ACC112 (cell line): ENCODE results near the gene PPFIA1.

Source experiments
- H2AFZ ChIP-seq: fragments of 200-600 bp; sonication (generic); one replicate; pipeline ENCODE4 v1.6.0; 2017; ENCODE audit warnings: antibody characterized with exemption, low read length; ENCODE audit not compliant: unreplicated experiment
- H3K27ac ChIP-seq: fragments of 200-600 bp; sonication (generic); 2 replicates; pipeline ENCODE4 v1.5.1; 2014; ENCODE audit warnings: low read depth, mild to moderate bottlenecking, antibody characterized with exemption, low read length, moderate library complexity
- H3K27me3 ChIP-seq: fragments of 200-600 bp; sonication (generic); 2 replicates; pipeline ENCODE4 v1.6.1; 2014; ENCODE audit warnings: mild to moderate bottlenecking, antibody characterized with exemption, low read length, moderate library complexity, mixed read lengths; ENCODE audit not compliant: insufficient read depth
- H3K36me3 ChIP-seq: fragments of 200-600 bp; sonication (generic); 2 replicates; pipeline ENCODE4 v1.6.1; 2016; ENCODE audit warnings: mild to moderate bottlenecking, antibody characterized with exemption, low read length, moderate library complexity, mixed read lengths; ENCODE audit not compliant: insufficient read depth
- H3K4me1 ChIP-seq: fragments of 200-600 bp; sonication (generic); one replicate; pipeline ENCODE4 v1.6.1; 2016; ENCODE audit warnings: low read length, mixed read lengths; ENCODE audit not compliant: insufficient read depth, unreplicated experiment, control insufficient read depth
- H3K4me3 ChIP-seq: fragments of 200-600 bp; sonication (generic); 2 replicates; pipeline ENCODE4 v1.5.1; 2014; ENCODE audit warnings: mild to moderate bottlenecking, low read depth, low read length
- H3K79me2 ChIP-seq: fragments of 200-600 bp; sonication (generic); one replicate; pipeline ENCODE4 v1.6.0; 2016; ENCODE audit warnings: low read length; ENCODE audit not compliant: control insufficient read depth, unreplicated experiment, insufficient read depth

Gene PPFIA1

GRCh38 chr11:70422692-70423522 lies 152.4 kb downstream of the PPFIA1 start:
- H3K27me3 ChIP-seq, result no peaks in the 10 kb centered on the region
- H3K27ac ChIP-seq, result no peak overlapping the region
- H3K4me1 ChIP-seq, result peaks cover 17% of the 10 kb centered on the region
- no peak overlapping the region for H3K4me3 ChIP-seq
- H2AFZ ChIP-seq, result no peak overlapping the region
- peaks cover 36% of the 10 kb centered on the region for H3K36me3 ChIP-seq
- H3K79me2 ChIP-seq, result peaks cover 15% of the 10 kb centered on the region

- Histone ChIP-seq H3K4me3 (no peak overlapping the region), H3K79me2 (peaks cover 15% of the 10 kb centered on the region), H3K4me1 (peaks cover 17% of the 10 kb centered on the region), H2AFZ (no peak overlapping the region), H3K36me3 (peaks cover 38% of the 10 kb centered on the region), H3K27me3 (no peaks in the 10 kb centered on the region), H3K27ac (no peak overlapping the region)
Observed at GRCh38 chr11:70423523-70424505, 153.3 kb downstream of the PPFIA1 start.

DNA sequence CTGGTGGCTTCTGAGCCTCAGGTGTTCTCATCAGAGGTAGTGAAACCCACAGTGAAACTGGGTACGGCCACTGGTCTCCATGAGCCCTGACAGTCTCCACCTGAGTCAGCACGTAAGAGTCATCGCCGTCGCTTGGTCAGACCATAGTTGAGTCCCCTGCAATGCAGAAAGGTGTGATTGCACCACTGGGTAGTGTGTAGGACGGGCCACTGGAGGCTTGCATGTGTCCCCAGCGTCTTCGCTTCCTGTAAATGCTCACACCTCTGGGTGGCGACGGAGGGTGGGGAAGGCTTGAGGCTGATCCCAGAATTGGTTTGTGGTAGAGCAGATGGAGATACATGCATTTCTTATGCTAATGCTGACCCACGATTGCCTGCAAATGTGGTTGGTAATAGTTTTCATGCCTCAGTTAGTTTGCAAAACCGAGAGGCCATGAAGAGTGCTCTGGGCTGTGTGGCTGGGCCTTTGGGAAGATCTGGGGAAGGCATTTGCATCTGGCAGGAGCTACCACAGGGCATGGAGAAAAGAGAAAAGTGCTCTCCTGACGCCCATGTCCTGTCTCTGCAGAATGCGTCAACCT lies 154.4 kb downstream of the PPFIA1 start:
- H3K36me3 ChIP-seq, result peaks cover 34% of the 10 kb centered on the region
- H3K4me3 ChIP-seq, result no peak overlapping the region

DNA sequence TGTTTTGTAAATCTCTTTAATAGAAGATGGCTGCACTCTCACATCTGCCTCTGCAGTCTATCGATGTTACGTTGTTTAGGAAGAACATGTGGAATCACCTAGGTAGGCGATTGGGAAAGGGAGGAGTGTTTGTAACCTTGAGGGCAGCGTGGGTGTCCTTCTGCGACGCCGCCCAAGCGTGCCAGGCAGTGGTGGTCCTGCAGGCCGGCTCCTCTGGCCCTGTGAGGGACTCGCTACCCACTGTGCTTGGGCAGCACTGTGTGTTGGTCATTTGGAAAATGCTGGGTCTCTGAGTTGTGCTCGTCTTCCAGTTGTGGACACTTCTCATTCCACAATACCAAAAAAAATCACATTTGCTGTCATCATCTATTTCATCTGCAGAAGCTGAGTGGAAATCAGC lies 156.9 kb downstream of the PPFIA1 start:
- Histone ChIP-seq H3K4me3 (no peak overlapping the region), H3K79me2 (peaks cover 15% of the 10 kb centered on the region), H3K4me1 (peaks cover 13% of the 10 kb centered on the region), H2AFZ (no peak overlapping the region), H3K36me3 (peaks cover 34% of the 10 kb centered on the region), H3K27ac (no peak overlapping the region), H3K27me3 (no peaks in the 10 kb centered on the region)

More for the DNA sequence above, 154.4 kb downstream of the PPFIA1 start:
- no peak overlapping the region for H3K27ac ChIP-seq
- H3K27me3 ChIP-seq, result no peaks in the 10 kb centered on the region
- H2AFZ ChIP-seq, result no peak overlapping the region
- H3K4me1 ChIP-seq, result peaks cover 17% of the 10 kb centered on the region
- H3K79me2 ChIP-seq, result peaks cover 15% of the 10 kb centered on the region

DNA sequence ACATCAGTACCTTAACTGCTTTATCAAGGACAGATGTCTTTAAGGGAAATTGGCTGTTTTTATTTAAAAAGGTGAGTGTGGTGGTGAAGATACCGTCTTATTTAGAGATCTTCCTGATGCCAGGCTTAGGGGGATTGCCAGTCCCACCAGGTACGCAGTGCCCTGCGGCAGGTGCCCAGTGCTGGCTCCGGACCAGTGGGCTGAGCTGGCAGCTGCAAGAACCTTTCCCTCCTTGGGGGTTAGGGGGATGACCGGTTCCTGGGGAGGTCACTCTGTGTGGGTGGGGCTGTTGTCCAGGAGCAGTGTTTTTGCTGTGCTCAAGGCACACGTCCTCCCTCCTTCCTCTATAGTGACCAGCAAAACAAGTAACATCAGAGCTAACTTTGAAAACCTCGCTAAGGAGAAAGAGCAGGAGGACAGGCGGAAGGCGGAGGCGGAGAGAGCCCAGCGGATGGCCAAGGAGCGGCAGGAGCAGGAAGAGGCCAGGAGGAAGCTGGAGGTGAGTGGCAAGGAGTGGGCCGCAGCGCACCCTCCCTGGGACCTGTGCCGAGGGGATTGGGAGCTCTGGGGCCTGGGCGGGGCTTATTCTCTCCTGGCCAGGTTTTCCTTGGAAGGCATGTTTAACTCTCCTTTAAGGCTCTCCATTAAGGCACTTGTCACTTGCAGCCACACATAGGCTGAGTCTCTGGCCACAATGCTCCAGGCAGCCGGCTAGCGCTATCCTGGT lies 158.4 kb downstream of the PPFIA1 start:
- Histone ChIP-seq H3K79me2 (peaks cover 15% of the 10 kb centered on the region), H3K4me1 (peaks cover 5% of the 10 kb centered on the region), H3K27ac (no peak overlapping the region), H2AFZ (no peak overlapping the region), H3K36me3 (peaks cover 36% of the 10 kb centered on the region), H3K27me3 (no peaks in the 10 kb centered on the region), H3K4me3 (no peak overlapping the region)

DNA sequence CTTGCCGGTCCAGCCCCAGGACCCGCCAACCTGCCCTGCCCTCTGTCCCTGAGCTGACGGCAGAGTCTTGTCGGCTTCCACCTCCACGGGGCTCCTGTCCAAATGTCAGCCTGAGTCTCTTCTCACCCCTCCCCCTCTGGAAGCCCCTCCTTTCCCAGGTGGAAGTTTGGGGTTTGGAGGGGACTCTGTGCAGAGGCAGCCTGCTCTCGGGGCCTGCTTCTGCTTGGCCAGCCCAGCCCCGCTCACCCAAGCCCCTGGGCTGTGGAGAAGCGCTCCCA lies 158.9 kb downstream of the PPFIA1 start:
- no peaks in the 10 kb centered on the region for H3K27me3 ChIP-seq
- peaks cover 36% of the 10 kb centered on the region for H3K36me3 ChIP-seq
- no peak overlapping the region for H3K27ac ChIP-seq
- H3K4me3 ChIP-seq, result no peak overlapping the region
- peaks cover 2% of the 10 kb centered on the region for H3K4me1 ChIP-seq
- peaks cover 15% of the 10 kb centered on the region for H3K79me2 ChIP-seq
- H2AFZ ChIP-seq, result no peak overlapping the region

DNA sequence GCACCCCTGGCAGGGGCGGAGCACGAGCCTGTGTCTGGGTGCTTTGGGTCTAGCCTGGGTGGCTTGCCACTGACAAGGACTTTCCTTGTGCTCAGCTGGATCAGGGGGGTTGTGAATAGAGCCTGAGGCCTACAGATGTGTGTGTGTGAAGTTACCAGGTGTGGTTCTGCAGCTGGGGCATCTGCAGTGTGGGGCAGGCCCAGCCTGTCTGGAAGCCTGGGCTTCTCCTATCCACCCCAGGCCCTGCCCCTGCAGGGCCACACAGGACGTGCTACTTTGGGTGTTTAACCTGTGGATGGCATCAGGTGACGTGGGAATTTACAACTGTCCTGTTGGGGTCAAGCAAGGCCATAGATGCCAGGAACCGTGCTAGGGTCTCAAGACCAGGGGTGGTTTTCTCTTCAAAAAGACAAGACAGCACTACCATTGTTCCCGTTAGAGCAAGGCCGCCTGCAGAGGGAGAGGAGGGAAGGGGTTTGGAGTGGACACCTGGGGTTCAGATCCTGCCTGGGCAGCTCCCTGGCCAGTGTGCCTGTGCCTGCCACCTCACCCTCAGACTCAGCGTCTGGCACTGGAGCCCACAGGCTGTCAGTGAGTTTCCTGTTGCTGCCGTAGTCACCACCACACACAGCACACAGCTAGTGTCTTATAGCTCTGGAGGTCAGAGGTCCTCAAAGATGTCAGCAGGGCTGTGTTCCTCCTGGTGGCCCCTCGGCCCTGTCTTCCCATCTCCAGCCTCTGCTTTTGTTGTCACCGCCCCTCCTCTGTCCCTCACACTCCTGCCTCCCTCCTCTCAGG lies 159.4 kb downstream of the PPFIA1 start:
- H3K4me3 ChIP-seq, result no peak overlapping the region
- peaks cover 9% of the 10 kb centered on the region for H3K79me2 ChIP-seq
- no peaks in the 10 kb centered on the region for H3K4me1 ChIP-seq
- no peak overlapping the region for H2AFZ ChIP-seq
- H3K36me3 ChIP-seq, result peaks cover 38% of the 10 kb centered on the region
- no peaks in the 10 kb centered on the region for H3K27me3 ChIP-seq
- no peak overlapping the region for H3K27ac ChIP-seq

DNA sequence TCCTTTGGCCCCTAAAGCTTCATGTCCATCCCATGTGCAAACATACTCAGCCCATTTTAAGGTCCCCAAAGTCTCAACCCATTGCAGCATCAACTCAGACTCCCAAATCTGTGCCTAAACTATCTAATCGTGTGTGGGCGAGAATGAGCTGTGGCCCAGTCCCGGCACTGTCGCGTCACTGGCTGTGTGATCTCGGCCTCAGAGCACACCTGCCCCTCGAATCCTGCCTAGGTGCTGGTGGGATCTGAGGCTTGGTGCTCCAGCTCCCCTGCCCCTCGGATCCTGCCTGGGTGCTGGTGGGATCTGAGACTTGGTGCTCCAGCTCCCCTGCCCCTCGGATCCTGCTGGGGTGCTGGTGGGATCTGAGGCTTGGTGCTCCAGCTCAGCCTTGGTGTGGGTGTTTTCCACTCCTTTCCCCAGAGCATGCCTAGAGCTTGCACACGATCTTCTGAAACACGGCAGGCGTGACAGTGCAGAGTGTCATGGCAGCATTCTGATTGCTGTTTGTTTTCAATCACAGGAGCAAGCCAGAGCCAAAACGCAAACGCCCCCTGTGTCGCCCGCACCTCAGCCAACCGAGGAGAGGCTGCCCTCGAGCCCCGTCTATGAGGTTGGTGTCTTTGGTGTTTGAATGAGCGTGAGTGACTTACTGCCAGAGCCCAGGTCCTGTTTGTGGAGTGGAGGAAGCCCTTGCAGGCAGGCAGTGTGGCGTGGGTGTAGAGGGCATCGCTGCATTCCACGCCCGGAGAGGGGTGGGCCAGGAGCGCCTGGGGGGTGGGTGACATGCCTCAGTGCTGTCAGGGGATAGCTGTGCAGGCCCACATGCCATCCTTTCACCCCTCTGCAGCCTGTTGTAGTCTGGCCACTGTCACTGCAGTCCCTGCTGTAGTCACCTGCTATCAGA lies 160.4 kb downstream of the PPFIA1 start:
- H3K27ac ChIP-seq, result no peak overlapping the region
- H3K36me3 ChIP-seq, result peaks cover 29% of the 10 kb centered on the region
- H3K27me3 ChIP-seq, result no peaks in the 10 kb centered on the region
- H3K4me3 ChIP-seq, result no peak overlapping the region
- H3K4me1 ChIP-seq, result no peaks in the 10 kb centered on the region
- no peak overlapping the region for H2AFZ ChIP-seq
- H3K79me2 ChIP-seq, result peaks cover 4% of the 10 kb centered on the region

DNA sequence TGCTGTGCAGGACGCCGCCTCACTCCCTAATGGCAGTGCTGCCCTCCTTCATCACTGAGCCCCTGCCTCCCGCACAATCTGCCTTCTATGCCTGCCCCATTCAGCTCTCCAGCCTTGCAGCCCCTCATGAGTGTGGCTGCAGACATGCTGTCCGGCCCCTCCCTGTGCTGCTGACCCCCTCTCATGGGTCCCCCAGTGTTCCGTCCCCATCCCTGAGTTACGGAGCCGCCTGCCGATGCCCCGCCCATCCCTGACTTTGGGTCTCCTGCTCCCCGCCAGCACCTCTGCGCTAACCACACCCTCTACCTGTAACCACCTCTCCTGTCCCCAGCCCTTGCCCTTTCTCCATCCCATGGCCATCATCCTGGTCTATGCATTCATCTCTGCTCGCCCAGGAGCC lies 161.1 kb downstream of the PPFIA1 start:
- peaks cover 30% of the 10 kb centered on the region for H3K36me3 ChIP-seq
- H3K27ac ChIP-seq, result no peak overlapping the region
- H3K27me3 ChIP-seq, result no peaks in the 10 kb centered on the region
- peaks cover 4% of the 10 kb centered on the region for H3K79me2 ChIP-seq
- H3K4me3 ChIP-seq, result no peak overlapping the region
- no peak overlapping the region for H2AFZ ChIP-seq
- H3K4me1 ChIP-seq, result no peaks in the 10 kb centered on the region
